Measurements from ENCODE around the gene MRPL18.
"Not testable (repeated sequence)": the region's sequence is repeated elsewhere in the genome, so short reads cannot be mapped to it uniquely, and the experiment has no call there.

Gene MRPL18

GRCh38 chr6:159777240-159777904, 12.9 kb upstream of the MRPL18 start:
- no peak for DNase-seq (ENCODE audit: low read depth)

GRCh38 chr6:159778131-159778530, 12.1 kb upstream of the MRPL18 start:
- no peak for DNase-seq (ENCODE audit: low read depth)

DNA sequence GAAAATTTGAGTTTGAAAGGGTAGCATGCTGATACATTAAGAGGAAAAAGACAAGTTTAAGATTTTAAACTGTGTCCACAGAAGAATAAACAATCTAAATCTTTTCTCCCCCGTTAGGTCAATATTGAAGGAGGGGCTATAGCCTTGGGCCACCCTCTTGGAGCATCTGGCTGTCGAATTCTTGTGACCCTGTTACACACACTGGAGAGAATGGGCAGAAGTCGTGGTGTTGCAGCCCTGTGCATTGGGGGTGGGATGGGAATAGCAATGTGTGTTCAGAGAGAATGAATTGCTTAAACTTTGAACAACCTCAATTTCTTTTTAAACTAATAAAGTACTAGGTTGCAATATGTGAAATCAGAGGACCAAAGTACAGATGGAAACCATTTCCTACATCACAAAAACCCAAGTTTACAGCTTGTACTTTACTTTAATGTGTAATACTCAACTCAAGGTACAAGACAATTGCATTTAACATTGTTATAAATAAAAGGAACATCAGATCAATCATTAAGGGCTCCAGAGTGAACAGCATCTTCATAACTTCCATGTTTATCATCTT, 11.6 kb upstream of the MRPL18 start:
- DNase-seq (ENCODE audit: low read depth) = no peak

GRCh38 chr6:159788276-159788675, 2.0 kb upstream of the MRPL18 start:
- no peak for DNase-seq (ENCODE audit: low read depth)

- peak; percentile 20 for DNase-seq (ENCODE audit: low read depth)
Observed at GRCh38 chr6:159788753-159789376, 1.4 kb upstream of the MRPL18 start.

GRCh38 chr6:159789377-159790148, 704 bp upstream of the MRPL18 start, which contains the start of gene TCP1:
TCP1 (minus strand) TSS chr6:159789602; CDS start chr6:159789468, 134 bp downstream.
- DNase-seq (ENCODE audit: low read depth) = peak; percentile 98

GRCh38 chr6:159790956-159791598, 810 bp downstream of the MRPL18 start:
- DNase-seq (ENCODE audit: low read depth) = no peak

DNA sequence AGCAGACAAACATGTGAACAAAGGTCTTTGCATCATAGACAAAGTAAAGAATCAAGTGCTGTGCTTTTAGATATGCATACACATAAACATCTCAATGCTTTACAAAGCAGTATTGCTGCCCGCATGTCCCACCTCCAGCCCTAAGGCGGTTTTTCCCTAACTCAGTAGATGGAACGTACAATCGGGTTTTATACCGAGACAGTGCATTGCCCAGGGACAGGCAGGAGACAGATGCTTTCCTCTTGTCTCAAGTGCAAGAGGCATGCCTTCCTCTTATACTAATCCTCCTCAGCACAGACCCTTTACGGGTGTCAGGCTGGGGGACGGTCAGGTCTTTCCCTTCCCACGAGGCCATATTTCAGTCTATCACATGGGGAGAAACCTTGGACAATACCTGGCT, 4.7 kb downstream of the MRPL18 start:
- not testable (repeated sequence) for DNase-seq (ENCODE audit: low read depth)

GRCh38 chr6:159797554-159797953, 7.3 kb downstream of the MRPL18 start:
- no peak for DNase-seq (ENCODE audit: low read depth)

- no peak for DNase-seq (ENCODE audit: low read depth)
Observed at GRCh38 chr6:159800141-159800865, 10.0 kb downstream of the MRPL18 start, which contains the start of gene PNLDC1. PNLDC1 (plus strand) TSS chr6:159800276; CDS start chr6:159800308, 32 bp downstream.

GRCh38 chr6:159801935-159802334, 11.7 kb downstream of the MRPL18 start:
- DNase-seq (ENCODE audit: low read depth) = no peak

GRCh38 chr6:159804504-159804903, 14.2 kb downstream of the MRPL18 start:
- DNase-seq (ENCODE audit: low read depth) = no peak

- no peak for DNase-seq (ENCODE audit: low read depth)
Observed at GRCh38 chr6:159805440-159806020, 15.3 kb downstream of the MRPL18 start.

- DNase-seq (ENCODE audit: low read depth) = no peak
Observed at GRCh38 chr6:159806021-159806458, 15.8 kb downstream of the MRPL18 start.

- DNase-seq (ENCODE audit: low read depth) = no peak
Observed at GRCh38 chr6:159807150-159807858, 17.0 kb downstream of the MRPL18 start.

DNA sequence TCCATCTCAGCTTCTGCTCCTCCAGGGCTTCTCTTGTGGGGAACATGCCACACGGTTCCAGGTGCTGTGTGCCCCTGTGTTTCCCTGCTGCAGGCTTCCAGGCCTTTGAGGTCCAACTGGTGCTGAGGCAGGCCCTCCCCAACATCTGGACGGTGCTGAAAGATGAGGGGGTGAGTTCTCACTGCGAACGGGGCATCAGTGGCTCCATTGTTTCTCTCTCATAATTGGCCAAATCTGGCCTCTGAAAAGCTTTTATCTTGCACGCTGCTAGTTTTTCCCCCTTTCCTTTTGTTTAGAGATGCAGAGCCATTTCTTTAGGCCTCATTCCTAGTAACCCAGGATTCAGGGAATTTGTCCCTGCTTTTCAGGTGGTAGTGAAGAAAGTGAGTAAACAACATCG, 18.4 kb downstream of the MRPL18 start:
- DNase-seq (ENCODE audit: low read depth) = no peak

- DNase-seq (ENCODE audit: low read depth) = no peak
Observed at GRCh38 chr6:159809149-159809548, 18.9 kb downstream of the MRPL18 start.

- no peak for DNase-seq (ENCODE audit: low read depth)
Observed at GRCh38 chr6:159813781-159814180, 23.5 kb downstream of the MRPL18 start.

DNA sequence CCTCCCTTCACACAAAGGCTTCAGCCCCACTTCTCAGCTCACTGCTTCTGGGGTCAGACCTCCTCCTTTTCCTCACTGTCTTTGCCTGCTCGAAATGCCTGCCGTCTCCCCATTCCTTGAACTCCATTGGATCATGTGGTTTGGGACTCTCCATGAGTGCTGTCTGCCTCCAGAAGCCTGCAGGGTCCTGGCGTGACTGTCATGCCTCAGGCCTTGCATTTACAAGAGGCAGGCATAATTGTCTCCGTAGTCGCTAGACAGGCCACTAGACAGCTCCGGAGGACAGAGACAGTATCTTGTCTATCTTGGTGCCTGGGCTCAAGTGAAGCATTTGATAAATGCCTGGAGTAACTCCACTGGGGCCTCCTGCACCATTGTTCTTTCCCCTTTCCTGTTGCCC, 25.1 kb downstream of the MRPL18 start:
- DNase-seq (ENCODE audit: low read depth) = no peak

GRCh38 chr6:159816775-159817174, 26.5 kb downstream of the MRPL18 start:
- DNase-seq (ENCODE audit: low read depth) = not testable (repeated sequence)

Measured in activated T-cell treated with anti-CD3 and anti-CD28 coated beads for 48 hours (primary cell).